GM19193 (cell line): ENCODE data around the gene VOPP1.

Experiments used
- POLR2A ChIP-seq: IDR thresholded peaks from 4 replicates; pipeline ENCODE4 v1.6.1; 2011; ENCODE audit not compliant: insufficient read depth, insufficient read length; ENCODE audit errors: extremely low read depth

The VOPP1 gene

GRCh38 chr7:55572378-55573233 is at the start of gene VOPP1:
TSS of gene VOPP1 (minus strand) at chr7:55572502. CDS start at chr7:55572324, 178 bp downstream.
- peak; percentile 50 for TF ChIP-seq POLR2A

- TF ChIP-seq POLR2A: no peak
Measured at GRCh38 chr7:55618913-55619312, 46.6 kb upstream of the VOPP1 start.

DNA sequence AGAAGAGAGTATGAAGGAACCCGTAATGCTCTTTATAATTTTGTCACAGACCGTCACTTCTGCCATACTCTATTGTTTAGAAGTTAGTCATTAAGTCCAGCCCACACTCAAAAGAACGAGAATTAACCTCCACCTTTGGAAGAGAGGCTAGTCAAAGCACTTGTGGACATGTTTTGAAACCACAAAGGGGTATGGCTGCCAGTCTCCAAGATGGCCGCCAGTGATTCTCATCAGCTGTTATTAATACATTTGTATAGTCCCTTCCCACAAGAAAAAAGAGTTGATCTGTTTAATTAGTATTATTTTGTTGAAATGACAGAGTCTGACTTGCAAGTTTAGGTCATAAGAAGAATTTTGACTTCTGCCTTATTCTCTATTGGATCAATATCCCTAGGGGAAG is 23.2 kb upstream of the VOPP1 start:
- TF ChIP-seq POLR2A: no peak

DNA sequence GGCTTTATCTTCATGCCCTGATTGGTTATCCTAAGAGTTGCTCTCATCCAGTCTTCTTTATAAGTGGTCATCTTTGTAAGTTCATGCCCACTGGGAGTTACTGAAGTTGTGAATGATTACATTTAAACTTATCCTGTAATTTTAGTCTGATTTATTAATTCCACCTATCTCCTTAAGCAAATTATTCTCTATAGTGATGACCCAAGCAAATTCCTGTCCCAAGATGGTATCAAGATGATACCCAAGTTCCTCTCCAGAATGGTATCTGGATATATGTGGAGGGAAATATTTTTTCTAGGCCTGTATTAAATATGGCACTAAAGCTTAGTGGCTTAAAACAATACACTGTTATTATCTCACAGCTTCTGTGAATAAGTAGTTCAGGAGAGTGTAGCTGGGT is 22.6 kb upstream of the VOPP1 start:
- no peak for TF ChIP-seq POLR2A

DNA sequence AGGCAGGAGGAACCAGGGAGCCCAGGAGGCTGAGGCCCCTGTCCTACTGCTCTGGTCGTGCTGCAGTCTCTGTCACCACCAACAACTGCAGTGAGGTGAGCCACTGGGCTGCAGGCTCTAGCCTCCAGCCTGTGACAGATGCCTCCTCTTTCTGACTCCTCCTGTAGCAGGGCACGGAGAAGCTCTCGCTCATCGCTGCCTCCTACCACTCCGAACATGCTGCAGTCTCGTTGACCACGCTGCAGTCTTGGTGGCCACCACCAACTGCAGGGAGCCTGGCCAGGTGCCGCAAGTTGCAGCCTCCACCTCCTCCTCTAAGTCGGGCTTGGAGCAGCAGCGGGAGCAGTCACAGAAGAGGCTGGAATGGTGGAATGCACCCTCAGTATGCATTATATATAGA is 22.1 kb upstream of the VOPP1 start:
- TF ChIP-seq POLR2A: no peak

DNA sequence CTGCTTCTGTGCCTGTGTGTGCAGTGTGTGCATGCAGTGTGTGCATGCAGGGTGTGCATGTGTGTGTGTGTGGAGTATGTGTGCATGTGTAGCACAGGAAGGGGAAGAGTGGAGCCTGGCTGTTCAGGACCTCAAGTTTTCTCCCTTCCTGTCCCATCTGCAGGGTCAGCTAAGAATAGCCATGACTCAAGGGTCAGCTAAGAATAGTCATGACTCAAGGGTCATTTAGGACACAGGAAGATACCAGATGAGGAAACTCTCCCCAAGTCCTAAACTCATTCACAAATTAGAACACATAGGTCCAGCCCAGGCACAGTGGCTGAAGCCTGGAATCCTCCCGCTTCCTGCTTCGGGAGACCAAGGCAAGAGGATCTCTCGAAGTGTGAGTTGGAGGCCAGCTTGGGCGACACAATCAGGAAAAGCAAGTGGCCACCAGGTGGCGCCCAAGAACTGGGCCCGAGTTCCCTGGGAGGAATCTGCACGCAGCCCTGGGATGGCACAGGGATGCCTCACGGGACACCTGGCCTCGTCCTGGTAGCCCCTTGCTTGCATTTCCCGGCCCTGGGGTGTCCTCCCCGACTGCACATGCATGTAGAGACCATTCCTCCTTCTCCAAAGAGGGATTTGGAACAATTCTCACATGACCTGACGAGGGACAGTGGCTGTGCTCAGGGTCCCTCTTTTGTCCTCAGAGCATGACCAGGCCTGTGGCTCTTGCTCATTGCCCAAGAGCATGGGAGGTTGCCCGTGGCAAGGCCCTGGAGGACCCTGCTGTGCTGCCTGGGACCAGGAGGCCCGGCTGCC is 21.4 kb upstream of the VOPP1 start:
- no peak for TF ChIP-seq POLR2A

- TF ChIP-seq POLR2A: no peak
Measured at GRCh38 chr7:55593172-55593514, 20.8 kb upstream of the VOPP1 start.

- TF ChIP-seq POLR2A: no peak
Measured at GRCh38 chr7:55592492-55592891, 20.2 kb upstream of the VOPP1 start.

- TF ChIP-seq POLR2A: no peak
Measured at GRCh38 chr7:55591282-55591931, 19.1 kb upstream of the VOPP1 start.

- no peak for TF ChIP-seq POLR2A
Measured at GRCh38 chr7:55590517-55591281, 18.4 kb upstream of the VOPP1 start.

GRCh38 chr7:55589905-55590304 is 17.6 kb upstream of the VOPP1 start:
- TF ChIP-seq POLR2A: no peak

- TF ChIP-seq POLR2A: no peak
Measured at GRCh38 chr7:55588976-55589604, 16.8 kb upstream of the VOPP1 start.

DNA sequence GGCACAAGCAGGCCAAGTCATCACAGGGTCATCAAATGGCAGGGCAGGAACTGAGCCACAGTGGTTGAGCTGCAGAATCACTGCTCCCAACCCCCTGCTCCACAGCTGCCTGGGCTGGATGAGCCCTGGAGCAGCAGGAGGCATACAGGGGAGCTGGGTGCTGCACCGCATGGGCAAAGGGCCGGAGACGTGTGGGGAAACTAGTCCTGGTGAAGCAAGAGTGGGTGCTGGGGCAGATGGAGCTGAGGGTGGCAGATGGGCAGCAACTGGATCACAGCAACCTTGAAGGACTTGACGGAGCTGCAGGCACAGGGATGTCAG is 16.0 kb upstream of the VOPP1 start:
- TF ChIP-seq POLR2A: no peak

DNA sequence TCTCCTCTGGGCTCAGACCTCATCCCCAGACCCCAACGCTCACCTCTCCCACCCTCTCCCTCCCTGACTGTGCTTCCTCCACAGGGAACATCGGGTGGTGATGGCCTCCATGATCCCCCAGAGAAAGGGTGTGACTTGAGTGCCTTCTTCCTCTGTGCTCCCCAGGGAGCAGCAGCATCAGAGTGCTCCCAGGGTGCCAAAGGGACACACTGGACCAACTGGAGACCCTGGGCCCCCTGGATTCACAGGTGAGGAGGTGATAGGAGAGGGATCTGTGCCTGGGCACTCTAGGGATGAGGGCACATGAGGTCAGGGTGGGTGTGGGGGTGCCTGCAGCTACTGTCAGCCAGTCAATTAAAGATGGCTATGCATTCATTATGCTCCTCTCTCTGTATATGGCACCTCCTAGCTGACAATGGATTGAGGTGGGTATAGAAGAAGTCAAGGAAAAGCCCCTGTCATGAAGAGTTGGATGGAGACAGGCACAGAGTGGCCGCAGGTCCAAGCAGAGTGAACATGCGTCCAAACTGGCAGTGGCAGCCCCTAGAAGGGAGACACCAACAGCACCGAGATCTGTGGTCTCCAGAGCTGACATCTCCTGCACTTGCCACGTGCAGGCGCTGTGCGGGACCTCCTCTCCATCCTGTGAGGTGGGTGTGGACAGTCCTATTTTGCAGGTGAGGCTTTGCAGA is 15.5 kb upstream of the VOPP1 start:
- TF ChIP-seq POLR2A: no peak

DNA sequence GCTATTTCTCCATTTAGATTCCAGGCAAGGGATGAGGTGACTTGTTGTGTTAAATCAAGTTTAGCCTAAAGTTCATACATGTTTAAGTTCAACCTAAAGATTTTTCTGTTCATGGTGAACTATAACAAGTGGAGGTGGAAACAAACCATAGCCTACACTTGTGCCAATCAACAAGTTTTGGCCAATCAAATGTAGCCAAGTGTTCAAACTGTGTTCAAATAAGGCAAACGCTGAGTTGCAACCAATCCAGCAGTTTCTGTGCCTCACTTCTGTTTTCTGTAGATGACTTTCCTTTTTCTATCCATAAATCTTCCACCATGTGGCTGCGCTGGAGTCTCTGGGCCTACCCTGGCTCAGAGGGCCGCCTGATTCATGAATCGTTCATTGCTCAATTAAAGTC is 4.5 kb upstream of the VOPP1 start:
- no peak for TF ChIP-seq POLR2A

DNA sequence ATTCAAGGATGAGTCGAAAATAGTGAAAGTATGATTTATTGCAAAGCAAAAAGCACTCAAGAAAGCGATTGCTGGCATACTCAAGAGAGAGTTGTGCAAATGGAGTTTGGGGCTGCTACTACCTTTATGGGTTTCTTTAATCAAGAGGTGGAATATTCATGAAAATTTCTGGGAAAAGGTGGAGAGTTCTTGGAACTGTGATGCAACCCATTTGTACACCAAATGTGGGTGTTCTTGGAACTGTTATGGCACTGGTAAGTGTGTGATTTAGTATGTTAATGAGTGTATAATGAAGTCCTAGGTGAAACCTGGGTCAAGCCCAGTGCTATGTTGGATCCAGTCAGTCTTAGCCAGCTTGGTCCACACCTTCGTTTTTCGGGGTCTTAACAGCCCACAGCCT is 3.4 kb upstream of the VOPP1 start:
- TF ChIP-seq POLR2A: no peak
